Measurements from ENCODE around the gene ECE1.

GRCh38 chr1:21298981-21299391, 8.7 kb upstream of the ECE1 start:
- TF ChIP-seq, protein P1, sequence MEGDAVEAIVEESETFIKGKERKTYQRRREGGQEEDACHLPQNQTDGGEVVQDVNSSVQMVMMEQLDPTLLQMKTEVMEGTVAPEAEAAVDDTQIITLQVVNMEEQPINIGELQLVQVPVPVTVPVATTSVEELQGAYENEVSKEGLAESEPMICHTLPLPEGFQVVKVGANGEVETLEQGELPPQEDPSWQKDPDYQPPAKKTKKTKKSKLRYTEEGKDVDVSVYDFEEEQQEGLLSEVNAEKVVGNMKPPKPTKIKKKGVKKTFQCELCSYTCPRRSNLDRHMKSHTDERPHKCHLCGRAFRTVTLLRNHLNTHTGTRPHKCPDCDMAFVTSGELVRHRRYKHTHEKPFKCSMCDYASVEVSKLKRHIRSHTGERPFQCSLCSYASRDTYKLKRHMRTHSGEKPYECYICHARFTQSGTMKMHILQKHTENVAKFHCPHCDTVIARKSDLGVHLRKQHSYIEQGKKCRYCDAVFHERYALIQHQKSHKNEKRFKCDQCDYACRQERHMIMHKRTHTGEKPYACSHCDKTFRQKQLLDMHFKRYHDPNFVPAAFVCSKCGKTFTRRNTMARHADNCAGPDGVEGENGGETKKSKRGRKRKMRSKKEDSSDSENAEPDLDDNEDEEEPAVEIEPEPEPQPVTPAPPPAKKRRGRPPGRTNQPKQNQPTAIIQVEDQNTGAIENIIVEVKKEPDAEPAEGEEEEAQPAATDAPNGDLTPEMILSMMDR (IDR thresholded peaks at IDR 0.05) = no peak
- no peak for TF ChIP-seq POLR2A (IDR thresholded peaks at IDR 0.05)
